ENCODE results near the gene ZBTB44.

Gene ZBTB44

GRCh38 chr11:130308886-130309285, 5.8 kb downstream of the ZBTB44 start:
- ATAC-seq: no peak
- TF ChIP-seq TOX (CRISPR knock-in tag; IDR thresholded peaks at IDR 0.05; ENCODE audit: borderline replicate concordance) (no peak), ZFP3 (CRISPR knock-in tag; IDR thresholded peaks at IDR 0.05) (no peak), ZNF565 (CRISPR knock-in tag; conservative IDR thresholded peaks at IDR 0.05; ENCODE audit: low read depth) (no peak), ZFP30 (CRISPR knock-in tag; IDR thresholded peaks at IDR 0.05) (no peak), OSR1 (CRISPR knock-in tag; IDR thresholded peaks at IDR 0.05) (no peak), ZC3H10 (CRISPR knock-in tag; IDR thresholded peaks at IDR 0.05) (no peak), CSDC2 (CRISPR knock-in tag; IDR thresholded peaks at IDR 0.05) (no peak), TCF4 (CRISPR knock-in tag; IDR thresholded peaks at IDR 0.05; ENCODE audit: borderline replicate concordance) (no peak), ZNF70 (CRISPR knock-in tag; IDR thresholded peaks at IDR 0.05) (no peak), PPARA (CRISPR knock-in tag; IDR thresholded peaks at IDR 0.05; ENCODE audit: borderline replicate concordance) (no peak), ARNTL (CRISPR knock-in tag; IDR thresholded peaks at IDR 0.05; ENCODE audit: borderline replicate concordance, low read depth) (no peak), ISL1 (CRISPR knock-in tag; IDR thresholded peaks at IDR 0.05) (no peak), BACH2 (CRISPR knock-in tag; IDR thresholded peaks at IDR 0.05; ENCODE audit: borderline replicate concordance) (no peak), ZNF8 (CRISPR knock-in tag; IDR thresholded peaks at IDR 0.05) (no peak), GLIS3 (CRISPR knock-in tag; IDR thresholded peaks at IDR 0.05) (no peak), RARB (CRISPR knock-in tag; IDR thresholded peaks at IDR 0.05) (no peak), SNAI2 (CRISPR knock-in tag; IDR thresholded peaks at IDR 0.05) (no peak)
- TF ChIP-seq, protein P1, sequence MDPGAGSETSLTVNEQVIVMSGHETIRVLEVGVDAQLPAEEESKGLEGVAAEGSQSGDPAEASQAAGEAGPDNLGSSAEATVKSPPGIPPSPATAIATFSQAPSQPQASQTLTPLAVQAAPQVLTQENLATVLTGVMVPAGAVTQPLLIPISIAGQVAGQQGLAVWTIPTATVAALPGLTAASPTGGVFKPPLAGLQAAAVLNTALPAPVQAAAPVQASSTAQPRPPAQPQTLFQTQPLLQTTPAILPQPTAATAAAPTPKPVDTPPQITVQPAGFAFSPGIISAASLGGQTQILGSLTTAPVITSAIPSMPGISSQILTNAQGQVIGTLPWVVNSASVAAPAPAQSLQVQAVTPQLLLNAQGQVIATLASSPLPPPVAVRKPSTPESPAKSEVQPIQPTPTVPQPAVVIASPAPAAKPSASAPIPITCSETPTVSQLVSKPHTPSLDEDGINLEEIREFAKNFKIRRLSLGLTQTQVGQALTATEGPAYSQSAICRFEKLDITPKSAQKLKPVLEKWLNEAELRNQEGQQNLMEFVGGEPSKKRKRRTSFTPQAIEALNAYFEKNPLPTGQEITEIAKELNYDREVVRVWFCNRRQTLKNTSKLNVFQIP (CRISPR knock-in tag; IDR thresholded peaks at IDR 0.05; ENCODE audit: borderline replicate concordance, low read depth): no peak
- TF ChIP-seq, protein P2, sequence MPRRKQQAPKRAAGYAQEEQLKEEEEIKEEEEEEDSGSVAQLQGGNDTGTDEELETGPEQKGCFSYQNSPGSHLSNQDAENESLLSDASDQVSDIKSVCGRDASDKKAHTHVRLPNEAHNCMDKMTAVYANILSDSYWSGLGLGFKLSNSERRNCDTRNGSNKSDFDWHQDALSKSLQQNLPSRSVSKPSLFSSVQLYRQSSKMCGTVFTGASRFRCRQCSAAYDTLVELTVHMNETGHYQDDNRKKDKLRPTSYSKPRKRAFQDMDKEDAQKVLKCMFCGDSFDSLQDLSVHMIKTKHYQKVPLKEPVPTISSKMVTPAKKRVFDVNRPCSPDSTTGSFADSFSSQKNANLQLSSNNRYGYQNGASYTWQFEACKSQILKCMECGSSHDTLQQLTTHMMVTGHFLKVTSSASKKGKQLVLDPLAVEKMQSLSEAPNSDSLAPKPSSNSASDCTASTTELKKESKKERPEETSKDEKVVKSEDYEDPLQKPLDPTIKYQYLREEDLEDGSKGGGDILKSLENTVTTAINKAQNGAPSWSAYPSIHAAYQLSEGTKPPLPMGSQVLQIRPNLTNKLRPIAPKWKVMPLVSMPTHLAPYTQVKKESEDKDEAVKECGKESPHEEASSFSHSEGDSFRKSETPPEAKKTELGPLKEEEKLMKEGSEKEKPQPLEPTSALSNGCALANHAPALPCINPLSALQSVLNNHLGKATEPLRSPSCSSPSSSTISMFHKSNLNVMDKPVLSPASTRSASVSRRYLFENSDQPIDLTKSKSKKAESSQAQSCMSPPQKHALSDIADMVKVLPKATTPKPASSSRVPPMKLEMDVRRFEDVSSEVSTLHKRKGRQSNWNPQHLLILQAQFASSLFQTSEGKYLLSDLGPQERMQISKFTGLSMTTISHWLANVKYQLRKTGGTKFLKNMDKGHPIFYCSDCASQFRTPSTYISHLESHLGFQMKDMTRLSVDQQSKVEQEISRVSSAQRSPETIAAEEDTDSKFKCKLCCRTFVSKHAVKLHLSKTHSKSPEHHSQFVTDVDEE (CRISPR knock-in tag; IDR thresholded peaks at IDR 0.05): no peak

DNA sequence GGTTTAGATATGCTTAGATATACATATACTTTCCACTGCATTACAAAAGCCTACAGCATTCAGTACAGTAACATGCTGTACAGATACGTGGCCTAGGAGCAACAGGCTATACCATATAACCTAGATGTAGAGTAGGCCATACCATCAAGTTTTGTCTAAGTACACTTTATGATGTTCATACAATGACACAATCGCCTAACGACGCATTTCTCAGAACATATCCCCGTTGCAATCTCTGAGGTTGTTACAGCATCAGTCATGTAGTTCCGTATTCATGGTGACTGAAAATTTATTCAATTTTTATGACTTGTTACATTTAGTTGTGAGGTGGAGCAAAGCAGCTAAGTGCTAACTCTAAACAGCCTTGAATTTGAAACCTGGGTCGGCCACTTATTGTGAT, 6.7 kb downstream of the ZBTB44 start:
- no peak for ATAC-seq
- TF ChIP-seq, protein P1 (CRISPR knock-in tag; IDR thresholded peaks at IDR 0.05; ENCODE audit: borderline replicate concordance, low read depth): no peak
- TF ChIP-seq TCF4 (CRISPR knock-in tag; IDR thresholded peaks at IDR 0.05; ENCODE audit: borderline replicate concordance) (no peak), ZNF565 (CRISPR knock-in tag; conservative IDR thresholded peaks at IDR 0.05; ENCODE audit: low read depth) (no peak), ESRRG (CRISPR knock-in tag; IDR thresholded peaks at IDR 0.05) (no peak)

DNA sequence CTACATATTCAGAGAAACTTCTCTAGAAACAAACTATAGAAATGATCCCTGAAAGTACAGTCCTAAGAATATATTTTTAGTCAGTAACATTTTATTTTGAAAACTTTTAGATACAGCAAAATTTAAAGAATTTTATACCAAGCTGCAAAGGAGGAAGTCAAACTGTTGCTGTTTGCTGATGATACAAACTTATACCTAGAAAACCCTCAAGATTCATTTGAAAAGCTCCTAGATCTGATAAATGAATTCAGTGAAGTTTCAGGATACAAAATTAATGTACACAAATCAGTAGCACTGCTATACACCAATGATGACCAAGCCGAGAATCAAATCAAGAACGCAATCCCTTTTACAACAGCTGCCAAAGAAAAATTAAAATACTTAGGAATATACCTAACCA, 10.1 kb downstream of the ZBTB44 start:
- no peak for ATAC-seq

GRCh38 chr11:130301002-130301401, 13.7 kb downstream of the ZBTB44 start:
- no peak for ATAC-seq
- TF ChIP-seq RARB (CRISPR knock-in tag; IDR thresholded peaks at IDR 0.05): no peak
- TF ChIP-seq SNAI2 (CRISPR knock-in tag; IDR thresholded peaks at IDR 0.05): no peak
- no peak for TF ChIP-seq CREB5 (CRISPR knock-in tag; IDR thresholded peaks at IDR 0.05; ENCODE audit: low read depth)
- no peak for TF ChIP-seq ZNF70 (CRISPR knock-in tag; IDR thresholded peaks at IDR 0.05)
- TF ChIP-seq ZFP30 (CRISPR knock-in tag; IDR thresholded peaks at IDR 0.05): no peak
- TF ChIP-seq, protein P2 (CRISPR knock-in tag; IDR thresholded peaks at IDR 0.05): no peak
- TF ChIP-seq, protein P1 (CRISPR knock-in tag; IDR thresholded peaks at IDR 0.05; ENCODE audit: borderline replicate concordance, low read depth): no peak
- no peak for TF ChIP-seq TOX (CRISPR knock-in tag; IDR thresholded peaks at IDR 0.05; ENCODE audit: borderline replicate concordance)
- no peak for TF ChIP-seq ESRRG (CRISPR knock-in tag; IDR thresholded peaks at IDR 0.05)
- no peak for TF ChIP-seq ARNTL (CRISPR knock-in tag; IDR thresholded peaks at IDR 0.05; ENCODE audit: borderline replicate concordance, low read depth)

More for the DNA sequence above, 10.1 kb downstream of the ZBTB44 start:
- TF ChIP-seq ESRRG (CRISPR knock-in tag; IDR thresholded peaks at IDR 0.05) (no peak), CSDC2 (CRISPR knock-in tag; IDR thresholded peaks at IDR 0.05) (no peak)
